ENCODE measurements around the gene SRGAP1. TPM values are rescaled to one million over a fixed set of nuclear protein-coding genes. Genes with fewer than 3 reads are reported as not detected.

Gene SRGAP1
- total RNA-seq, 1 donor from 2014 or later = 7.4 TPM

DNA sequence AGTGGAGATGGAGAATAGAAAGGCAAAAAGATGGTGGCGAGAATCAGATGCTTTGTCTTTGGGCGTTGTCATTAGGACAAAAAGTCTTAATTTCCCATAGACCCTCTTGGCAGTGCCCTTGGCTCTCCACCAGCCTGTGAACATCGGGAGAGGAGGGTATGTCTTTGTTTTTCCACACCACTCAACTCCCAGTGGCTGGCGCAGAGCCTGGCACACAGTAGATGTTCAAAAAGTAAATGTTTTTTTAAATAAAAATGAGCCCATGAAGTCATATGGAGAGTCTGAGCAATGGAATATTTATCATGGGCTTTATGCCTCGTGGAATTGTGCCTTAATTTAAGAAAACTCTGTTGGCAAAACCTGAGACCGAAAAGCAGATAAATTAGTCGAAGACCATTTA lies 90.4 kb downstream of the SRGAP1 start:
- peaks cover 9% of the 10 kb centered on the region for H3K4me1 ChIP-seq
- H3K36me3 ChIP-seq = no peaks in the 10 kb centered on the region
- H3K4me3 ChIP-seq = no peak overlapping the region
- intact Hi-C loops (cut with DNase I) = no loop called here
- no peak for DNase-seq (ENCODE audit: extremely low spot score in 2 of 2)
- no peaks in the 10 kb centered on the region for H3K9me3 ChIP-seq
- TF ChIP-seq POLR2AphosphoS5 (IDR thresholded peaks at IDR 0.05; ENCODE audit: insufficient read depth in 1 of 2, low read depth in 1 of 2) = no peak
- TF ChIP-seq POLR2A (IDR thresholded peaks at IDR 0.05) = no peak
- TF ChIP-seq, protein P1, sequence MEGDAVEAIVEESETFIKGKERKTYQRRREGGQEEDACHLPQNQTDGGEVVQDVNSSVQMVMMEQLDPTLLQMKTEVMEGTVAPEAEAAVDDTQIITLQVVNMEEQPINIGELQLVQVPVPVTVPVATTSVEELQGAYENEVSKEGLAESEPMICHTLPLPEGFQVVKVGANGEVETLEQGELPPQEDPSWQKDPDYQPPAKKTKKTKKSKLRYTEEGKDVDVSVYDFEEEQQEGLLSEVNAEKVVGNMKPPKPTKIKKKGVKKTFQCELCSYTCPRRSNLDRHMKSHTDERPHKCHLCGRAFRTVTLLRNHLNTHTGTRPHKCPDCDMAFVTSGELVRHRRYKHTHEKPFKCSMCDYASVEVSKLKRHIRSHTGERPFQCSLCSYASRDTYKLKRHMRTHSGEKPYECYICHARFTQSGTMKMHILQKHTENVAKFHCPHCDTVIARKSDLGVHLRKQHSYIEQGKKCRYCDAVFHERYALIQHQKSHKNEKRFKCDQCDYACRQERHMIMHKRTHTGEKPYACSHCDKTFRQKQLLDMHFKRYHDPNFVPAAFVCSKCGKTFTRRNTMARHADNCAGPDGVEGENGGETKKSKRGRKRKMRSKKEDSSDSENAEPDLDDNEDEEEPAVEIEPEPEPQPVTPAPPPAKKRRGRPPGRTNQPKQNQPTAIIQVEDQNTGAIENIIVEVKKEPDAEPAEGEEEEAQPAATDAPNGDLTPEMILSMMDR (IDR thresholded peaks at IDR 0.05) = no peak
- H3K27ac ChIP-seq = no peak overlapping the region
- H3K27me3 ChIP-seq = no peaks in the 10 kb centered on the region

DNA sequence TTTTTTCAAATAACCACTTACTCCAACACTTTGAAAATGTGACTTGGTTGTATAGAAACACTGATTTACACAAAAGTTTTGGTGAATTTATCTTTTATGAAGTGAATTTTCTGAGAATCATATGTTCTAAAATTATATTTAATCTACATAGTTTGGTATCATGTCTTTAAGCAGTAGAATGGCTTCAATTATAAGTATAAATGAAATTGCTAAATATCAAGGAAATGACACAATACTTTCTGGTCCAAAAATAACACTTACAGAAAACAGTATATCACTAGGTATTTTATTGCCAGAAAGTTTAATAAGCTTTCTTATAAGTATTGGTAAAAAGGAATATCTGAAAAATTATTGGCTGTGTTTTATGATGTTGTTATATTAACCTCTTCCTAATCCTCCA lies 90.9 kb downstream of the SRGAP1 start:
- TF ChIP-seq POLR2A (IDR thresholded peaks at IDR 0.05) (no peak), POLR2AphosphoS5 (IDR thresholded peaks at IDR 0.05; ENCODE audit: insufficient read depth in 1 of 2, low read depth in 1 of 2) (no peak)
- TF ChIP-seq, protein P1 (IDR thresholded peaks at IDR 0.05) = no peak
- no peak for DNase-seq (ENCODE audit: extremely low spot score in 2 of 2)
- Histone ChIP-seq H3K27ac (no peak overlapping the region), H3K4me3 (no peak overlapping the region), H3K9me3 (no peaks in the 10 kb centered on the region), H3K36me3 (no peaks in the 10 kb centered on the region), H3K4me1 (peaks cover 9% of the 10 kb centered on the region), H3K27me3 (no peaks in the 10 kb centered on the region)
- intact Hi-C loops (cut with DNase I) = no loop called here

DNA sequence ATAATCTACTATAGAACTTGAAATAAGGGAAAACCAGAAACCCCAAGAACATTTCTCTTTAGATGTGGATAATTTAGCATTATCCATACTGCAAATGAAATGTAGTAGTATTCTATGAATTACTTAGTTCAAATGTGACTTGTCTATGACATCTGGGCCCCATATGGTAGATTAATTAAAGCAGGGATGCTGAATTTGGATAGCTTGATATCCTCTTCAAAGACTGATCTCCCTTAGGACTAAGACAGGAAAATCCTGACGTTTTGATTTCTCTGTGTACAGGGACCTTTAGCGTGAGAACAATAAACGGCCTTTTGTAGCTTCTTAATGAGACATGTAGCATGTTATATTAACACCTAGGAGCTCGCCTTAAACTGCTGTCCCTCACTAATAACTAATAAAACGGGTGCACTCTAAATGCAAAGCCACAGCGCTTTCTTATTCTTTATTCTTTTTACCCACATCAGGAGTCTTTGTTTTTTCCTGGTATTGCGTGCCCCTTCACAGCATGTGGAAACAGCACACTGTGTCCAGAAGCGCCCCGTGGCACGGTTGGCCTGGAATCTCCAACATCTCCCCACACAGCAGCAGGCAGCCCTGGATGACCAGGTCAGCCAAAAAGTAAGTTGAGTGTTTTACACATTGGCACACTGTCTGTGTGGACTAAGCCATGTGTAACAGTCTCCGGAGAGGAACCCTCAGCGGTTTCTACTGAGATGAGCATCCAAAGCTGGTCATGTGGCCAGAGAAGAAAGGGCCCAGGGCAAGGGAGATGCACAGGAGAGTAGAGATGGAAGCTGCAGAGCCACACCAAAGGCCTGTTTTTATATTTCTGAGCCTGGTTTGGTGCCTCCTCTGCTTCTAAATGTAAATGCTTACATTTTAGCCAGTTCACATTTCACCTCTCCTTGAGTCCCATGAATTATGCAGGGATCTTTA lies 93.1 kb downstream of the SRGAP1 start:
- no peaks in the 10 kb centered on the region for H3K4me1 ChIP-seq

DNA sequence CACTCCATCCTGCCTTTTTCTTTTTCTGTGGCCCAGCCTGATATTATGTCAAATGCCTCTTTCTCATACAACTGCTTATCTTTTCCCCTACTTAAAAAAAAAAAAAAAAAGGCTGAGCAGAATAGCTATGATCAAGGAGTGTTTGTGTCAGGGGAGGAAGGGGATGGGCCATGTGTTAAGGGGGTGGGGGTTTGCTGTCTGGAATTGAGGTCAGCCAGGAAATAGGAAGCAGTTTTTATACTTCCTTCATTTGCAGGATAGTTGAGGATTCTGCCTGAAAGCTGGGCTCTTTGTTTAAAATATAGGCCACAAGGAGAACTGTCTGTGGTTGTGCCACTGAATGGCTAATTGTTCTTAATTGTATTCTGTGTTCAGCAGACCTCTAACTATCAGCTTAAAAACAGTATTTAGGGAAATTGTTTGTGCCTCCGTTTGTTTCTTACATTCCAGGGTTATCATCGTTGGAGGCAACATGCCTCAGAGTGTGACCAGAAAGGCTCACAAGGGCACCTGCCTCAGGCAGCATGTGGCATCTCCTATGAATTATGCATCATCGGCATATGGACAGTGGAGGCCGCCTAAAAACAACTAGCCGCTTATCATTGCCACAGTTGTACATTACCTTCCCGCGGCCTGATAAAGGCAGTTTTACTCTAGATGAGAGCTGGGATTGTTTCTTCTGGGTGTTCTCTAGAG lies 96.0 kb downstream of the SRGAP1 start:
- Histone ChIP-seq H3K9me3 (no peaks in the 10 kb centered on the region), H3K27me3 (no peaks in the 10 kb centered on the region), H3K4me1 (no peaks in the 10 kb centered on the region), H3K4me3 (no peak overlapping the region), H3K36me3 (no peaks in the 10 kb centered on the region), H3K27ac (no peak overlapping the region)
- no peak for DNase-seq (ENCODE audit: extremely low spot score in 2 of 2)
- TF ChIP-seq, protein P1 (IDR thresholded peaks at IDR 0.05) = no peak
- intact Hi-C loops (cut with DNase I) = no loop called here

More for the DNA sequence above, 93.1 kb downstream of the SRGAP1 start:
- H3K27ac ChIP-seq = no peak overlapping the region
- no peaks in the 10 kb centered on the region for H3K9me3 ChIP-seq
- no peak overlapping the region for H3K4me3 ChIP-seq
- DNase-seq (ENCODE audit: extremely low spot score in 2 of 2) = no peak
- H3K36me3 ChIP-seq = no peaks in the 10 kb centered on the region
- H3K27me3 ChIP-seq = no peaks in the 10 kb centered on the region
- intact Hi-C loops (cut with DNase I) = no loop called here
- TF ChIP-seq, protein P1 (IDR thresholded peaks at IDR 0.05) = no peak
- TF ChIP-seq POLR2AphosphoS5 (IDR thresholded peaks at IDR 0.05; ENCODE audit: insufficient read depth in 1 of 2, low read depth in 1 of 2) = no peak
- no peak for TF ChIP-seq POLR2A (IDR thresholded peaks at IDR 0.05)

Measured in vagina (tissue), 2 donors.